Neural cell (in vitro differentiated cells): ENCODE measurements around the gene PPP1CB. TPM values are rescaled to one million over a fixed set of nuclear protein-coding genes. Genes with fewer than 3 reads are reported as not detected.

Experiments
- H2AFZ ChIP-seq: fragments of 200-600, 300-800 bp; sonication (generic), shearing (Covaris generic); 2 replicates; pipeline ENCODE4 v1.6.0; 2014; ENCODE audit warnings: low read depth, mild to moderate bottlenecking, antibody characterized with exemption, low read length, moderate library complexity
- H3F3A ChIP-seq: fragments of 200-600 bp; shearing (Covaris generic); 2 replicates; pipeline ENCODE4 v1.6.1; 2016; ENCODE audit warnings: mild to moderate bottlenecking, moderate library complexity, mixed read lengths, antibody characterized with exemption, low read length; ENCODE audit not compliant: insufficient read depth, poor library complexity, severe bottlenecking
- H3K27ac ChIP-seq: fragments of 200-600, 300-800 bp; sonication (generic), shearing (Covaris generic); 2 replicates; pipeline ENCODE4 v1.5.1; 2014; ENCODE audit warnings: mild to moderate bottlenecking, low read length, moderate library complexity
- H3K27me3 ChIP-seq: fragments of 300-800, 200-600 bp; sonication (generic), shearing (Covaris generic); 2 replicates; pipeline ENCODE4 v1.6.0; 2014; ENCODE audit warnings: mild to moderate bottlenecking, low read depth, low read length, moderate library complexity; ENCODE audit not compliant: insufficient read depth
- H3K36me3 ChIP-seq: fragments of 300-800, 200-600 bp; sonication (generic), shearing (Covaris generic); 2 replicates; pipeline ENCODE4 v1.5.1; 2014; ENCODE audit warnings: mild to moderate bottlenecking, antibody characterized with exemption, low read length, moderate library complexity; ENCODE audit not compliant: insufficient read depth
- H3K4me2 ChIP-seq: fragments of 300-800, 200-600 bp; sonication (generic), shearing (Covaris generic); 2 replicates; pipeline ENCODE4 v1.6.0; 2014; ENCODE audit warnings: mild to moderate bottlenecking, low read length
- H3K4me3 ChIP-seq: fragments of 300-800, 200-600 bp; sonication (generic), shearing (Covaris generic); 2 replicates; pipeline ENCODE4 v1.5.1; 2014; ENCODE audit warnings: mild to moderate bottlenecking, low read length, moderate library complexity
- H3K79me2 ChIP-seq: fragments of 200-600 bp; shearing (Covaris generic); replicated peaks from 2 replicates; pipeline ENCODE4 v1.6.0; 2014; ENCODE audit warnings: mild to moderate bottlenecking, low read length, moderate library complexity; ENCODE audit not compliant: insufficient read depth
- H3K9ac ChIP-seq: fragments of 300-800, 200-600 bp; sonication (generic), shearing (Covaris generic); 2 replicates; pipeline ENCODE4 v1.6.1; 2016; ENCODE audit warnings: mild to moderate bottlenecking, low read length, mixed read lengths
- H3K9me2 ChIP-seq: fragments of 200-600 bp; shearing (Covaris generic); 2 replicates; pipeline ENCODE4 v1.6.1; 2016; ENCODE audit warnings: mild to moderate bottlenecking, low read length, mixed read lengths; ENCODE audit not compliant: insufficient read depth
- H3K9me3 ChIP-seq: fragments of 200-600, 300-800 bp; sonication (generic), shearing (Covaris generic); 2 replicates; pipeline ENCODE4 v1.6.1; 2016; ENCODE audit warnings: mild to moderate bottlenecking, mixed run types, low read length, moderate library complexity, mixed read lengths
- H4K20me1 ChIP-seq: fragments of 200-600 bp; shearing (Covaris generic); 2 replicates; pipeline ENCODE4 v1.6.1; 2016; ENCODE audit warnings: mild to moderate bottlenecking, mixed run types; ENCODE audit not compliant: insufficient read depth
- CTCF ChIP-seq: fragments of 450-650 bp; IDR thresholded peaks from 2 replicates; pipeline ENCODE4 v1.5.1; 2014; ENCODE audit warnings: antibody characterized with exemption, mild to moderate bottlenecking, moderate library complexity; ENCODE audit not compliant: poor library complexity, severe bottlenecking
- EP300 ChIP-seq: fragments of 450-650 bp; conservative IDR thresholded peaks from 2 replicates; pipeline ENCODE4 v1.6.1; 2014; ENCODE audit warnings: antibody characterized with exemption, mild to moderate bottlenecking, moderate library complexity; ENCODE audit not compliant: poor library complexity, severe bottlenecking
- EZH2 ChIP-seq: fragments of 200-600, 300-800 bp; shearing (Covaris generic), sonication (generic); IDR thresholded peaks from 2 replicates; pipeline ENCODE4 v1.6.1; 2014; ENCODE audit warnings: antibody characterized with exemption, low read length, borderline replicate concordance, mild to moderate bottlenecking; ENCODE audit not compliant: insufficient read depth, poor library complexity, severe bottlenecking
- MXI1 ChIP-seq: fragments of 450-650 bp; conservative IDR thresholded peaks from 2 replicates; pipeline ENCODE4 v1.6.1; 2014; ENCODE audit warnings: antibody characterized with exemption, mild to moderate bottlenecking; ENCODE audit not compliant: poor library complexity, severe bottlenecking
- POLR2AphosphoS5 ChIP-seq: IDR thresholded peaks from 2 replicates; pipeline ENCODE4 v1.6.1; 2012
- RAD21 ChIP-seq: fragments of 450-650 bp; conservative IDR thresholded peaks from 2 replicates; pipeline ENCODE4 v1.6.1; 2014; ENCODE audit warnings: antibody characterized with exemption, mild to moderate bottlenecking, moderate library complexity
- SMC3 ChIP-seq: fragments of 450-650 bp; conservative IDR thresholded peaks from 2 replicates; pipeline ENCODE4 v1.6.1; 2014; ENCODE audit warnings: antibody characterized with exemption, mild to moderate bottlenecking, moderate library complexity; ENCODE audit not compliant: poor library complexity
- TAF1 ChIP-seq: IDR thresholded peaks from 2 replicates; pipeline ENCODE4 v1.6.1; 2012; ENCODE audit warnings: low read depth
- polyA plus RNA-seq: library from polyadenylated mRNA; depleted of rRNA; stranded (reverse); fragments of >200 nt; gene quantifications from 2 replicates; pipeline ENCODE4 v1.2.3, GENCODE V29; 2014
- TF ChIP-seq, protein P1 (sequence below): IDR thresholded peaks from 2 replicates; pipeline ENCODE4 v1.6.1; 2012; ENCODE audit warnings: borderline replicate concordance

PPP1CB gene
- polyA plus RNA-seq, 1 donor from 2014 or later, result 239 TPM

DNA sequence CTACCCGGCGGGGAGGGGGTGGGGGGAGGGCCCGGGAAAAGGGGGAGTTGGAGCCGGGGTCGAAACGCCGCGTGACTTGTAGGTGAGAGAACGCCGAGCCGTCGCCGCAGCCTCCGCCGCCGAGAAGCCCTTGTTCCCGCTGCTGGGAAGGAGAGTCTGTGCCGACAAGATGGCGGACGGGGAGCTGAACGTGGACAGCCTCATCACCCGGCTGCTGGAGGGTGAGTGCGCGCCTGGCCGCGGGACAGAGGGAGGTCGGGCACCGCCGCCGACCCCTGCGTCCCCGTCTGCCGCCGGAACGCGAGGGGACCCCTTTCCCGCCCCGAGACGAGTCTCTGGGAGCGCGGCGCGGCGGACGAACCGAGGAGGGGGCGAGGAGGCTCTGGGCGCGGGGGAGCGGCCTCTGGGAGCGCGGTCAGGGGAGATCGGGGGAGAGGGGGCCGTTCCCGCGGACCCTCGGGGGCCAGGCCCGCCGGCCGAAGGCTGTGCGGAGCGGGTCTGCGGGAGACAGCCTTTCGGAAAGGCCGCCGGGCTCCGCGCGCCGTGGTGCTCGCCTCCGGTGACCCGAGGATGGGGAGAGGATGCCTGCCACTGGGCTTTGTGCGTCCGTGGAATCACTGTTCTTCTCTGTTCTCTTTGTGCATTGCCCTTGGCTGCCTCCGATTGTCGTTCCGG lies 463 bp downstream of the PPP1CB start:
- Histone ChIP-seq H3K79me2 (peaks cover 47% of the 10 kb centered on the region), H3K9ac (peak overlapping the region; percentile 99), H2AFZ (peak overlapping the region; percentile 63), H3K9me3 (no peaks in the 10 kb centered on the region), H3K9me2 (no peaks in the 10 kb centered on the region), H3K4me3 (peak overlapping the region; percentile 90), H3K27ac (peak overlapping the region; percentile 98), H4K20me1 (peaks cover 9% of the 10 kb centered on the region), H3K36me3 (no peaks in the 10 kb centered on the region), H3K4me2 (no peak overlapping the region), H3F3A (no peaks in the 10 kb centered on the region), H3K27me3 (no peaks in the 10 kb centered on the region)
- TF ChIP-seq EP300 (no peak), POLR2AphosphoS5 (peak; percentile 96), RAD21 (no peak), EZH2 (no peak), SMC3 (no peak), MXI1 (no peak), TAF1 (peak; percentile 95), CTCF (no peak)
- TF ChIP-seq, protein P1, sequence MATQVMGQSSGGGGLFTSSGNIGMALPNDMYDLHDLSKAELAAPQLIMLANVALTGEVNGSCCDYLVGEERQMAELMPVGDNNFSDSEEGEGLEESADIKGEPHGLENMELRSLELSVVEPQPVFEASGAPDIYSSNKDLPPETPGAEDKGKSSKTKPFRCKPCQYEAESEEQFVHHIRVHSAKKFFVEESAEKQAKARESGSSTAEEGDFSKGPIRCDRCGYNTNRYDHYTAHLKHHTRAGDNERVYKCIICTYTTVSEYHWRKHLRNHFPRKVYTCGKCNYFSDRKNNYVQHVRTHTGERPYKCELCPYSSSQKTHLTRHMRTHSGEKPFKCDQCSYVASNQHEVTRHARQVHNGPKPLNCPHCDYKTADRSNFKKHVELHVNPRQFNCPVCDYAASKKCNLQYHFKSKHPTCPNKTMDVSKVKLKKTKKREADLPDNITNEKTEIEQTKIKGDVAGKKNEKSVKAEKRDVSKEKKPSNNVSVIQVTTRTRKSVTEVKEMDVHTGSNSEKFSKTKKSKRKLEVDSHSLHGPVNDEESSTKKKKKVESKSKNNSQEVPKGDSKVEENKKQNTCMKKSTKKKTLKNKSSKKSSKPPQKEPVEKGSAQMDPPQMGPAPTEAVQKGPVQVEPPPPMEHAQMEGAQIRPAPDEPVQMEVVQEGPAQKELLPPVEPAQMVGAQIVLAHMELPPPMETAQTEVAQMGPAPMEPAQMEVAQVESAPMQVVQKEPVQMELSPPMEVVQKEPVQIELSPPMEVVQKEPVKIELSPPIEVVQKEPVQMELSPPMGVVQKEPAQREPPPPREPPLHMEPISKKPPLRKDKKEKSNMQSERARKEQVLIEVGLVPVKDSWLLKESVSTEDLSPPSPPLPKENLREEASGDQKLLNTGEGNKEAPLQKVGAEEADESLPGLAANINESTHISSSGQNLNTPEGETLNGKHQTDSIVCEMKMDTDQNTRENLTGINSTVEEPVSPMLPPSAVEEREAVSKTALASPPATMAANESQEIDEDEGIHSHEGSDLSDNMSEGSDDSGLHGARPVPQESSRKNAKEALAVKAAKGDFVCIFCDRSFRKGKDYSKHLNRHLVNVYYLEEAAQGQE, result peak; percentile 98

GRCh38 chr2:28752631-28753376 lies 1.2 kb downstream of the PPP1CB start:
- Histone ChIP-seq H2AFZ (peak overlapping the region; percentile 63), H4K20me1 (peaks cover 14% of the 10 kb centered on the region), H3K9ac (peak overlapping the region; percentile 99)

More at GRCh38 chr2:28752631-28753376, 1.2 kb downstream of the PPP1CB start:
- Histone ChIP-seq H3K36me3 (no peaks in the 10 kb centered on the region), H3K4me2 (peak overlapping the region; percentile 78), H3K27ac (peak overlapping the region; percentile 98), H3K9me3 (no peaks in the 10 kb centered on the region), H3K9me2 (no peaks in the 10 kb centered on the region), H3K4me3 (peak overlapping the region; percentile 90), H3K27me3 (no peaks in the 10 kb centered on the region), H3F3A (no peaks in the 10 kb centered on the region), H3K79me2 (peaks cover 55% of the 10 kb centered on the region)
- TF ChIP-seq MXI1 (no peak), POLR2AphosphoS5 (no peak), RAD21 (no peak), SMC3 (no peak)
